GM23248 (cell line): ENCODE measurements around the gene PGS1.

ENCODE experiments used
- EZH2 ChIP-seq: fragments of 200-600 bp; sonication (generic); IDR thresholded peaks from 2 replicates; pipeline ENCODE4 v1.6.1; 2018; ENCODE audit warnings: antibody characterized with exemption, mild to moderate bottlenecking; ENCODE audit not compliant: insufficient read depth, poor library complexity, severe bottlenecking
- EZH2phosphoT487 ChIP-seq: fragments of 200-600 bp; sonication (generic); IDR thresholded peaks from 2 replicates; pipeline ENCODE4 v1.6.1; 2018; ENCODE audit warnings: antibody characterized with exemption, moderate library complexity, mild to moderate bottlenecking, low read depth; ENCODE audit not compliant: insufficient read depth

DNA sequence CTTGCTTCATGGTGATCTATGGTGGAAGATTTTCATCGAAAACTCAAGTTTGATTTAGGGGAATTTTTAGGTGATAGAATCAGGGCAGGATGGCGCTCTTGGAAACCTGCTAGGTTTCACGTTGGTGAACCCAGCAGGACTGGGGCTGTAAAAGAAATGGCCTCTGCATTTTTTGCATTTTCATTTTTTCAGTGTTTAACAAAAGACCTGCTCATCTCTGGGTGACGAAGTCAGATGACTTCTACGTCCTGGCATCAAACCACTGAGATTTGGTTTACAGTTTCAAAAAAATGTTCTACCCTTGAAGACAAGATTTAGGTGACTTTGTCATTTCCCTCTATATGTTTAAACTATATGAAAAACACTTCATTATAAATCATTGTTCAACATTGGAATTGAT, 1.9 kb downstream of the PGS1 start:
- TF ChIP-seq EZH2phosphoT487 (no peak), EZH2 (no peak)
